DMS114 treated with DMSO at 0.1 percent for 48 hours (cell line): ENCODE results near the gene CCDC198.

ENCODE experiments used
- DNase-seq: peaks from one replicate; lab custom pipeline; 2025; ENCODE audit not compliant: unreplicated experiment; lab: John Stamatoyannopoulos, UW

CCDC198 gene

DNA sequence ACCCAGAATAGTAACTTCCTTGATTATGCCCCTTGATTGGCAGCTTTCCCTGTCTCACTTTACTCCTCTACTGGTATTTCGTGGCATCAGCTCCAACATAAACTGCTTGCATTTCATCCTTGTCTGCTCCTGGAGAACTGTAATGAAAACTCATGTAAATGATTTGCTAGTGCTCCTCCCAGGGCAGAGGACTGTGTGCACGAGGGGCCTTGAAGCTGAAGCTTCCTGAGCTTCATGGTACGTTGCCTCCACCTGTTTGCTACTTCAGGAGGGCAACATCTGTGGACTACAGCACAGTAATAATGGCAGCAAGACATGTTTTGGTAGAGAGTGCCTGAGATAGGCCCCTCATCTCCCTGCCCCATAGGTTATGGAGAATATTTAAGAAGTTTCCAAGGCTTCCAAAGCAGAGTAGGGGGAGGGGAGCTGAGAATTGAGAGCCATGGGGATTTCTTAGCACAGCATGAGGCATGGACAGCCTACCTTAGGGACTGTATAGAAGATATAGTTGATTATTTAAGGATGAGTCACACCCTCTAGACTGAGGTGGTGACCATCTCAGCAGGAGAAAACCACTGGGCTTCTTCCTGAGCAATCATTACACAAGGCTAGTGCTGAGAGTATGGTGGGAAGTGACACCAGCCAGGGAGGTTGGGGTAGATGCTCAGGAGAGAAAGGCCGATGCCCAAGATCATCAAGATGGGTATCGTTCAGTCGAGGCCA is 29.5 kb downstream of the CCDC198 start:
- DNase-seq = no peak

DNA sequence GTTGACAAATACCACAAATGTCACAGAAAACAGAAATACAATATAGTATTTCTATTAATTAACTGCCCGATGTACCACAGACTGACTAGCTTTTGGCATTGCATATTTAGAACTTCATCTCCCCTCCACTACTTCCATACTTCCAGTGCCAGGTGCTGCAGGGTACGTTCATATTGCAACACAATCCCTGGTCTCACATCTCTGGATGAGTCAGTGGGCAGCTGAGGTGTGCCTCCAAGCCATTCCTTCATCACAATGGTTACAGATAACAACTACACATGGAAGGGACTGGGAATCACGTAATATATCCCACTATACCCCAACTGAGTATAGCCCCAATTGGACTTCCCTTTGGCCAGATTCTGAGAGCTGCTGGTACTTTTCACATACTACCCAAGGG is 31.1 kb downstream of the CCDC198 start:
- no peak for DNase-seq

GRCh38 chr14:57461777-57462320 is 31.8 kb downstream of the CCDC198 start:
- no peak for DNase-seq

DNA sequence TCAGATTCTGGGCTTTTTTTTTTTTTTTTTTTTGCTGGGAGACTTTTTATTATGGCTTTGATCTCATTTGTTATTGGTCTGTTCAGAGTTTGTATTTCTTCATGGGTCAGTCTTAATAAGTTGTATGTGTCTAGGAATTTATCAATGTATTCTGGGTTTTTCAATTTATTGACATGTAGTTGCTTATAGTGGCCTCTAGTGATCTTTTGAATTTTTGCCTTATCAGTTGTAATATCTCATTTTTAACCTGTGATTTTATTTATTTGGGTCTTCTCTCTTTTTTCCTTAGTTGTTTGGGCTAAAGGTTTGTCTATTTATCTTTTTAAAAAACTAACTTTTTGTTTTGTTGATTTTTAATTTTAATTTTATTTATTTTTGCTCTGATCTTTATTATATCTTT is 57.7 kb downstream of the CCDC198 start:
- DNase-seq = no peak

DNA sequence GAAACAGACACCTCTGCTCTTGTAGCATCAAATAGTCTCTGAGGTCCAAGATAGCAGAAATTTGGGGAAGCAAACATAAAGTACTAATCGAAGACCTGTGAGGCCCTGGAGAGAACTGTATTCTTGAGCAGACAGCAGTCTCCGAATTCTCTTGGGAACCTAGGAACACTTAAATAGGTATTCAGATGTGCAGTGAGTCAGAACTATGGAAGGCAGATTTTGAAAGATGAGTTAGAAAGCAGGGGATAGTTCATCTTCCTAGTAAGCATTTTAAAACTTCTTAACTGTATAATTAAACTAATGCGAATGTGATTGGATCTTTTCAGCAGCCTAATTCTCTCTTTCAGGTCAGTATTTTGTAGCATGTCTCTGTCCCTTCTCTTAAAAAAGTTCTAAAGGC is 72.7 kb downstream of the CCDC198 start:
- no peak for DNase-seq

GRCh38 chr14:57420033-57420432 is 73.6 kb downstream of the CCDC198 start:
- DNase-seq = no peak
